Motor neuron (in vitro differentiated cells): Measurements from ENCODE around the gene DPM1. TPM values are rescaled to one million over a fixed set of nuclear protein-coding genes. Genes with fewer than 3 reads are reported as not detected.

Source experiments
- total RNA-seq, 8 experiments: library from RNA; unstranded; fragments of 300-600 nt; gene quantifications; 2 replicates each; pipeline versions ENCODE4 v1.2.3 to v1.2.4, GENCODE V29; 2022

The DPM1 gene
- total RNA-seq, 8 experiments from 2014 or later = 44.3 to 99.6 (median 66.4) TPM

Other genes starting within 250 kb of the DPM1 start
- 10 to 100 TPM in 1 of 8 experiments, 1 to 10 TPM in 7; 1.5 to 12.7 (median 6.6) TPM for gene PARD6B, start 227.0 kb downstream of the DPM1 start, total RNA-seq
- 10 to 100 TPM in 4 of 8 experiments, 1 to 10 TPM in 4; 2.4 to 20.3 (median 12.0) TPM for gene BCAS4, start 163.5 kb downstream of the DPM1 start, total RNA-seq
- 100 to 1,000 TPM in 1 of 8 experiments, 10 to 100 TPM in 7; 11.6 to 121 (median 55.7) TPM for gene ADNP, start 27.1 kb downstream of the DPM1 start, total RNA-seq
- gene MOCS3, start 286 bp upstream of the DPM1 start, total RNA-seq = 1 to 10 TPM; 4.1 to 9.3 (median 6.0) TPM
- 10 to 100 TPM in 2 of 8 experiments, 1 to 10 TPM in 3, under 1 TPM in 3; 0.70 to 24.2 (median 5.7) TPM for gene KCNG1, start 64.6 kb upstream of the DPM1 start, total RNA-seq